ENCODE results near the gene MMUT. TPM values are rescaled to one million over a fixed set of nuclear protein-coding genes. Genes with fewer than 3 reads are reported as not detected.

MMUT gene
- total and polyA plus RNA-seq, 10 of the 15 experiments (the other 5 are each of a cell fraction or from before 2014, with no cell fraction given) = 6.6 to 21.5 (median 13.5) TPM

GRCh38 chr6:49506569-49507111 lies 43.6 kb upstream of the MMUT start (continued):
- no peak for TF ChIP-seq ZBTB33 (IDR thresholded peaks at IDR 0.05)
- TF ChIP-seq, protein P1, sequence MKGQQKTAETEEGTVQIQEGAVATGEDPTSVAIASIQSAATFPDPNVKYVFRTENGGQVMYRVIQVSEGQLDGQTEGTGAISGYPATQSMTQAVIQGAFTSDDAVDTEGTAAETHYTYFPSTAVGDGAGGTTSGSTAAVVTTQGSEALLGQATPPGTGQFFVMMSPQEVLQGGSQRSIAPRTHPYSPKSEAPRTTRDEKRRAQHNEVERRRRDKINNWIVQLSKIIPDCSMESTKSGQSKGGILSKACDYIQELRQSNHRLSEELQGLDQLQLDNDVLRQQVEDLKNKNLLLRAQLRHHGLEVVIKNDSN (IDR thresholded peaks at IDR 0.05; ENCODE audit: borderline replicate concordance, extremely low read length, insufficient read depth, low read depth, low read length) = no peak

- no peaks in the 10 kb centered on the region for H3K27me3 ChIP-seq (replicated peaks in 1 of 2; ENCODE audit: control insufficient read depth in 2 of 2, insufficient read depth in 2 of 2, low read length in 1 of 2)
- H2AFZ ChIP-seq (ENCODE audit: control insufficient read depth, low read depth, low read length) = no peak overlapping the region
- no peak for DNase-seq (ENCODE audit: low read depth, low spot score)
- CTCF ChIA-PET = no interaction called here
- H3K9me3 ChIP-seq (replicated peaks; ENCODE audit: control insufficient read depth, insufficient read depth, low read length) = no peaks in the 10 kb centered on the region
- H3K4me2 ChIP-seq (ENCODE audit: control insufficient read depth, insufficient read depth) = no peak overlapping the region
- H3K4me1 ChIP-seq (ENCODE audit: control insufficient read depth, insufficient read depth, low read length) = no peaks in the 10 kb centered on the region
- FAIRE-seq = no peak
- no peak for TF ChIP-seq HDGF (IDR thresholded peaks at IDR 0.05)
- no peak for TF ChIP-seq YBX1 (IDR thresholded peaks at IDR 0.05)
- TF ChIP-seq PML (IDR thresholded peaks at IDR 0.05; ENCODE audit: low read length) = no peak
- no peak for TF ChIP-seq NBN (IDR thresholded peaks at IDR 0.05)
- no peak for TF ChIP-seq ESRRA (IDR thresholded peaks at IDR 0.05; ENCODE audit: low read length)
- TF ChIP-seq CREM (IDR thresholded peaks at IDR 0.05; ENCODE audit: low read depth) = no peak
- no peak for TF ChIP-seq RUNX3 (IDR thresholded peaks at IDR 0.05; ENCODE audit: low read length)
- TF ChIP-seq RELB (IDR thresholded peaks at IDR 0.05; ENCODE audit: low read depth) = no peak
- no peak for TF ChIP-seq RAD51 (IDR thresholded peaks at IDR 0.05)
- H3K79me2 ChIP-seq (ENCODE audit: control insufficient read depth, insufficient read depth, low read length) = no peaks in the 10 kb centered on the region
- POLR2A ChIA-PET = no interaction called here
- H3K9ac ChIP-seq (ENCODE audit: control insufficient read depth, insufficient read depth, low read length) = no peak overlapping the region
- intact Hi-C loops (cut with micrococcal nuclease; ENCODE audit: unreplicated experiment) (no loop called here), in situ Hi-C loops (cut with MboI) (no loop called here)
- H3K36me3 ChIP-seq (ENCODE audit: control insufficient read depth in 2 of 2, insufficient read depth in 2 of 2, low read length in 1 of 2) = no peaks in the 10 kb centered on the region
- no peak for ATAC-seq
- H4K20me1 ChIP-seq (ENCODE audit: control insufficient read depth, insufficient read depth) = no peaks in the 10 kb centered on the region
- H3K4me3 ChIP-seq = no peak overlapping the region
- no peak overlapping the region for H3K27ac ChIP-seq (ENCODE audit: control insufficient read depth, insufficient read depth)
- WGBS (ENCODE audit: insufficient coverage, insufficient replicate concordance, low lambda C conversion rate, missing lambda C conversion rate) = 67% methylated on average over 5 of the region's 5 CpGs
- SMC1A ChIA-PET (ENCODE audit: uncharacterized antibody, unreplicated experiment) = no interaction called here
- no TSS peak for BruUV-seq (replicated peaks)
- RAD21 ChIA-PET (ENCODE audit: unreplicated experiment) = no interaction called here
Measured at GRCh38 chr6:49504666-49505065, 41.6 kb upstream of the MMUT start.

All from GM12878 (cell line).